Muscle of back (tissue), 11 donors: Measurements from ENCODE around the gene NR2F1-AS1. TPM values are rescaled to one million over a fixed set of nuclear protein-coding genes. Genes with fewer than 3 reads are reported as not detected.
"Not testable (repeated sequence)": the region's sequence is repeated elsewhere in the genome, so short reads cannot be mapped to it uniquely, and the experiment has no call there.

ENCODE experiments used
- DNase-seq, 3 donors: peaks; one replicate each; pipeline versions ENCODE4 v3.0.0 to v3.0.0-alpha.2; 2013
- polyA plus RNA-seq, 10 donors: library from polyadenylated mRNA; unstranded; fragments of 120-200 nt; gene quantifications; one replicate each; pipeline ENCODE4 v1.2.1, GENCODE V29; 2013; ENCODE audit not compliant: insufficient read length in 10 of 10

NR2F1-AS1 gene
- polyA plus RNA-seq, 10 donors: 2.4 to 7.4 (median 4.5) TPM

DNA sequence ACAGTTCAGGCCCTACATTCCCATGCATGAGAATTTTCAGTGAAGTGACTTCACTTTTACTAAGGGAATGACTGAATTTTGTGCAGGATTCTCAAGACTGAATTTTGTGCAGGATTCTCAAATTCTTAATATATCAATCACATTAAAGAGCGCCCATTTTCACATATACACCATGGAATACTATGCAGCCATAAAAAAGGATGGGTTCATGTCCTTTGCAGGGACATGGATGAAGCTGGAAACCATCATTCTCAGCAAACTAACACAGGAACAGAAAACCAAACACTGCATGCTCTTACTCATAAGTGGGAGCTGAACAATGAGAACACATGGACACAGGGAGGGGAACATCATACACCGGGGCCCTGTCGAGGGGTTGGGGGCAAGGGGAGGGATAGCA, 31.4 kb downstream of the NR2F1-AS1 start:
- DNase-seq: not testable (repeated sequence)

DNA sequence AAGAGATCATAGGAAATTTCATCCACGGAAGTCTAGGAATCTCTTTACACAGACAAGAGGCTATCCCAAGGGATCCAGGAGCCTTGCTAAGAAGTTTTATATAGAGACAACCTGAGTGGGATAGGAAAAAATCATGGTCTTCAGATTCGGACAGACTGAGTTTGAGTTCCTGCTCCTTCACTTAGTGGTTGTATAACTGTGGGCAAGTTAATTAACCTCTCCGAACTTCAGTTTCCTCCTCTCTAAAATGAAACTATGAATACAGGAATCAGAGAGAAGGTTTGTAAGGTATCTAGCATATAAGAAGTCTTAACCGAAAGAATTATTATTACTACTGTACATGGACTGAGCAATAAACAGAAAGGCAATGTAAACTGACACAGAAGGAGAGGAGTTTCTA, 35.1 kb downstream of the NR2F1-AS1 start:
- no peak for DNase-seq

DNA sequence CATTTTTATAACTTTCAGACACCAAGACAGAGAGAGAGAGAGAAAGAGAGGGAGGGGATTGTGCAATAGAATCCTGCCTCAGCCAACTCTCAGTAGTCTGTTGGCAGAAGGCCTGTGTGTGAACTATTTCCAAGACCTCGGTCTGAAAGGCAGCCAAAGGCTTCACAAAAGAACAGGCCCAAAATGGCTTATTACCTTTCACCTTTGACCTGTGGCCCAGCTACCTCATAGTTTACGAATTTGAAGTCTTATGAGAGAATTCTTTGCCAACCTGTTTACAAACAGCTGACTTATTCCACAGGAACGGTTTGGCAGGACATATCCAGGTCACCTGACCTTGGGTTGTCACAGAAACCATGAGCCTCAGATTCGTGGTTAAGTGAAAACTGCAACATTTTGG, 48.6 kb downstream of the NR2F1-AS1 start:
- DNase-seq: peak; percentile 82 to 93 (median 87)

DNA sequence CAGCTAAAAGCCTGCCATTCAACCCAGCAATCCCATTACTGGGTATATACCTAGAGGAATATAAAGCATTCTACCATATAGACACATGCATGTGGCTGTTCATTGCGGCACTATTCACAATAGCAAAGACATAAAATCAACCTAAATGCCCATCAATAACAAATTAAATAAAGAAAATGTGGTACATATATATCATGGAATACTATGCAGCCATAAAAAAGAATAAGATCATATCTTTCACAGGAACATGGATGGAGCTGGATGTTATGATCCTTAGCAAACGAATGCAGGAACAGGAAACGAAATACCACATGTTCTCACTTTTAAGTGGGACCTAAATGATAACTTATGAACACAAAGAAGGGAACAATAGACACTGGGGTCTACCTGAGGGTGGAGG, 59.2 kb downstream of the NR2F1-AS1 start:
- not testable (repeated sequence) for DNase-seq

DNA sequence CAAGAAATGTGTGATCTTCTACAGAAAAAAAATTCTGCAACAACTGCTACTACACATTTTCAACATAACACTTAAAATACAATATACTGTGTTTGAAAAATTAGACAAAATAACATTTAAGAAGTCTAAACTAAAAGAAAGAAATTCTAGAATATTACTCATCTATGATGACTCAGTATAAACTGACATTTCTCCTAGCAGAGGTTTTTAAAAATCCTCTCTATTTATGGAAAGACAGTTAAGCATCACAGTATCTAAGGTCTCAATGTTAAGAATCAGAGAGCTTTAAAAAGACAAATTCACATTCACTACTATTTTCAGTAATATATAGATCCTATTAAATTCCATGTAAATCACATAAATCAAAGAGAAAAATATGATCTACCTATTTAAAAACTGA, 61.3 kb downstream of the NR2F1-AS1 start:
- DNase-seq: no peak

DNA sequence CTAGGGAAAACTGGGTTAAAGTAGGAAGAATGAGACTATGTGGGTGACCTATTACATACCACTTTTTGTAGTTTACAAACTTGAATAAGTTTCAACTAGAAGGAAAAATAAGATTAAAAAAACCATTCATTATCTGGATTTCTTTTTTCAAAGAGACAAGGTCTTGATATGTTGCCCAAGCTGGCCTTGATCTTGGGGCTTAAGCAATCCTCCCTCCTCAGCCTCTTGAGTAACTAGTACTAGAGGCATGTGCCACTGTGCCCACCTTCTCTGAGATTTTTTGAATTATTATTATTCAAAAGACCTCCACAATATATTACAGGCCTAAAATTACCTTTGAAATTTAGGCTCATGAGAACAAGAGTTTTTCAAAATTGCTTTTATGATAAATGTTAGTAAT, 63.2 kb downstream of the NR2F1-AS1 start:
- DNase-seq: no peak

DNA sequence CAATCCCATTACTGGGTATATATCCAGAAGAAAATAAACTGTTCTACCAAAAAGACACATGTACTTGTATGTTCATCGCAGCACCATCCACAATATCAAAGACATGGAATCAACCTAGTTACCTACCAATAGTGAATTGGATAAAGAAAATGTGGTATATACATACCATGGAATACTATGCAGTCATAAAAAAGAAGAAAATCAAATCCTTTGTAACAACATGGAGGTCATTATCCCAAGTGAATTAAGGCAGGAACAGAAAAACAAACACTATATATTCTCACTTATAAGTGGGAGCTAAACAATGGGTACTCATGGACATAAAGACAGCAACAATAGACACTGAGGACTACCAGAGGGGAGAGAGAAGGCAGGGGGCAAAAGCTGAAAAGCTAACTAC, 67.7 kb downstream of the NR2F1-AS1 start:
- no peak for DNase-seq

DNA sequence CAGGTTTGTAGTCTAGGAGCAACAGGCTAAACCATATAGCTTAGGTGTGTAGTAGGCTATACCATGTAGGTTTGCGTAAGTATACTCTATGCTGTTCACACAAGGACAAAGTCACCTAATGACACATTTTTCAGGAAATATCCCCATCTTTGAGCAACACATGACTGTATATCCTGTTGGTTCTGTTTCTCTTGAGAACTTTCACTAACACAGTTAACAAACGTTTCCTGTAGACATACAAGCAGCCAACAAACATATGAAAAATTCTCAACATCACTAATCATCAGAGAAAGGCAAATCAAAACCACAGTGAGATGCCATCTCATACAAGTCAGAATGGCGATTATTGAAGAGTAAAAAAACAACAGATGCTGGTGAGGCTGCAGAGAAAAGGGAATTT, 68.2 kb downstream of the NR2F1-AS1 start:
- peak in 1 of 3 donors; percentile 66 for DNase-seq

DNA sequence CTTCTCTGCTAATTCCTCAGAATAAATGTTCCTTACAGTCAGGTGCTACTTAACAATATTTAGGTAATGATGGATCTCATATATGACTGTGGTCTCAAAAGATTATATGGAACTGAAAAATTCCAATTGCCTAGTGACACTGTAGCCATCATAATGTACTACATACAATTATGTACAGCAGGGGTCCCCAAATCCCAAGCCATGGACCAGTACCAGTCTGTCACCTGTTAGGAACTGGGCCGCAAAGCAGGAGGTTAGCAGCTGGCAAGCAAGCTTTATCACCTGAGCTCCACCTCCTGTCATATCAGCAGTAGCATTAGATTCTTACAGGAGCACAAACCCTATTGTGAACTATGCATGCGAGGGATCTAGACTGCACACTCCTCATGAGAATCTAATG, 69.6 kb downstream of the NR2F1-AS1 start:
- DNase-seq: no peak

DNA sequence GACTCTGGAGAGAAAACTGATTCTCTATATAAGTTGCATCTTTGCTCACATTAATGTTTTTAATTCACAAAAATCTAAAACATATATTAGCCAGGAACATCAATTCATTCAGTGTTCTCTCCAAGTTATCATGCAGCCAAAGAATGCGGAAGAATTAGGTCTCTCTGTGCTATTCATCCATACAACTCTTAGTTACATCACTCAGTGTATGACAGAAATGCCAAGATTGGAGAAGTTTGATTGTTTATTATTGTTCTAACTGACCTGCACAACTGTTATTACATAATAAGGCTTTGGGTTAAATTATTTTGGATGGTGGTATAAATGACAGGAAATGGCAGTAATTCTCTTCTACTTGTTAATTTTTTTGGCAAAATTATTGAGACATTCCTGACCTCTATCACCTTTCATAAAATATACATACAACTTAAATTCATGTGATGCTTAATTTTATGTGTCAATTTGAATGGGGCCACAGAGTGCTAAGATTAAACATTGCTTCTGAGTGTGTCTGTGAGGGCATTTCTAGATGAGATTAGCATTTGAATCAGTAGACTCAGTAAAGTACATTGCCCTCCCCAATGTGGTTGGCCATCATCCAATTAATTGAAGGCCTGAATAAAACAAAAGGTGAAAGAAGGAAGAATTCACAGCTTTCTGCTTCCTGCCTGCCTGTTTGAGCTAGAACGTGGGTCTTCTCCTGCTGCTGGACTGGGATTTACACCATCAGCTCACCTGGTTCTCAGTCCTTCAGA, 70.2 kb downstream of the NR2F1-AS1 start:
- no peak for DNase-seq

DNA sequence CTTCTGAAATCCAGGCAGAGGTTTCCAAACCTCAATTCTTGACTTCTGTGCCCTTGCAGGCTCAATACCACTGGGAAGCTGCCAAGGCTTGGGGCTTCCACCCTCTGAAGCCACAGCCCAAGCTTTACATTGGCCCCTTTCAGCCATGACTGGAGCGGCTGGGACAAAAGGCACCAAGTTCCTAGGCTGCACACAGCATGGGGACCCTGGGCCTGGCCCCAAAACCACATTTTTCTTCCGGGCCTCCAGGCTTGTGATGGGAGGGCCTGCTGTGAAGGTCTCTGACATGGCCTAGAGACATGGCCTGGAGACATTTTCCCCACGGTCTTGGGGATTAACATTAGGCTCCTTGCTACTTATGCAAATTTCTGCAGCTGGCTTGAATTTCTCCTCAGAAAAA, 75.5 kb downstream of the NR2F1-AS1 start:
- DNase-seq: not testable (repeated sequence)

DNA sequence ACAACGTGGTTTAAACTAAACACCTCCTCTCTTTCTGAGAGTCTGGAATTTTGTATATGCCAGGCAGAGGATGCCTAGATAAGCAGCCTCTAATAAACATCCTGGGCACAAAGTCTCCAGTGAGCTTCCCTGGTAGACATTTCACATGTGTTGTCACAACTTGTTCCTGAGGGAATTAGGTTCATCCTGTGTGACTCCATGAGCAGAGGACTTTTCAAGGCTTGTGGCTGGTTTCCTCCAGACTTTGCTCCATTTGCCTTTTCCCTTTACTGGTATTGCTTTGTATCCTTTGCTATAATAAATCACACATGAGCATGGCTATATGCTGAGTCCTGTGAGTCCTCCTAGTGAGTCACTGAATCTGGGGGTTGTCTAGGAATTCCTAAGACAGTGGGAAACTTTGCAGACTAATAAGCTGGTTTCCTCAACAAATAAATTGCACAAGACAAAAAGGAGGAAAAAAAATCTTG, 77.4 kb downstream of the NR2F1-AS1 start:
- peak in 1 of 3 donors; percentile 86 for DNase-seq

DNA sequence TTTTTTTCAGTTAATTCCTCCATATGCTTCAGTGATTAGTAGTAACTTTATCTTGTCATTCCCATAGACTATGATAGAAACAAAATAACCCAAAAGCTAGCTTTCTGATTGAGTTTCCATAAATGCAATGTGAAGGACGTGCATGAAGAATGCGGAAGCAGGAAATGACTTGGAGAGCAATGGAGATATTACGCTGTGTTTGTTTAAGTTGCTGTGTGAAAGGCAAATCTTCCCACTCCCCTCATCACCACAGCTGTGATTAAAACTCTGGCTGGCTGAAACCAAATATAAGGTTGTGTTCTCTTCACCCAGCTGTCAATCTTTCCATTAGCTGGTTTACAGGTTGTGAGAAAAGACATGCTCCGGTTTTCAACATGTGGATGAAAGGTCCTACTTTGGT, 83.9 kb downstream of the NR2F1-AS1 start:
- peak in 1 of 3 donors; percentile 18 for DNase-seq

DNA sequence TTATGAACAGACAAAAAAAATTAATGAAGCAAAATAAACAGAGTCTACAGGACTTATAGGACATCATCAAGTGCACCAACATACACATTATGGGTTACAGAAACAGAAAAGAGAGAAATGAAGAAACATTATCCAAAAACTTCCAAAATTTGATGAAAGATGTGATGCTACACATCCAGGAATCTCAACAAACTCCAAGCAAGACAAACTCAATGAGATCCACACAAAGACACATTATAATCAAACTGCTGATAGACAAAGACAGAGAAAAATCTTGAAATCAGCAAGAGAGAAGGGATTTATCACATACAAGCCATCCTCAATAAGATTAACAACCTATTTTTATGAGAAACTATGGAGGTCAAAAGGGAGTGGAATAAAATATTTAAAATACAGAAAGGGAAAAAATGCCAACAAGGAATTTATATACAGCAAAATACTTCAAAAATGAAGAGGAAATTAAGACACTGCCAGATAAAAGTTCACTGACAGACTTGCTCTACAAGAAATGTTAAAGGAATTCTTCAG, 101.0 kb downstream of the NR2F1-AS1 start:
- DNase-seq: no peak

DNA sequence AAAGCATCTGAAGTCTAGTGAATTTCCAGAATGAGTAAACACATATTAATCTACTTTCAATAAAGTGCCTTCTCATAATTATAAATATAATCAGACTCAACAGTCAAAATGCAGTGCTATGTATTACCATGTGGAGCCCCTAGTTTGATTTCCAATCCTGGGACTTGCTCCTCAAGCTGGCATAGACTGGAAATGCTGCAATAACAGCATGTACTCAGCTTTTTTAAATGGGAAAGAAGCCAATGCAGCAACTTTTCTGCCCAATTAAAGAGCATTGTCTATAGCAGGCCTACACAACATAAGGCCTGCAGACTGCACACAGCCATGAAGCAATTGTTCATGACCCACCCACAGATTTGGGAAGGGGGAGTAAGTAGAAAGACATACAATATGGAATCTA, 103.2 kb downstream of the NR2F1-AS1 start:
- DNase-seq: no peak

DNA sequence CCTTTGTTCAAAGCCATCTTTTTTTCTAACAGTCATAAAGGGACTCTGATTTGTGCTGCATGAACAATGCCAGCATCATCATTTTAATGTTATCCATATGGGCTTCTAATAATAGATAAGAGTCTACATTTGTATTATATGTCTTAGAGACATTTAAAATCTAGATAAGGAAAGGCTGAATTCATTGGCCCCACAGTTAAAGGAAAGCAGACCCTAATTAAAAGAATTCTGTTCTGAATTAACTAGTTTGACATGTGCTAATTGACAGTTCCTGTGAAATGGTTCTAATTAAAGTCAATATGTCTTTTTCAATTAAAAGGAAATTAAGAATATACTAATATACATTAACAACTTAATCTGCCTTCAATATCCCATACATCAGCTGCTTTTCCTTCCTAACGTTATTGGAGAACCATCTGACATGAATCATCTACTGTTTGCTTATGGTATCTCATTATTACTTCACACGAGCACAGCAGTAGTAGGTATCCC, 104.7 kb downstream of the NR2F1-AS1 start:
- DNase-seq: peak in 2 of 3 donors; percentile 3 to 19

DNA sequence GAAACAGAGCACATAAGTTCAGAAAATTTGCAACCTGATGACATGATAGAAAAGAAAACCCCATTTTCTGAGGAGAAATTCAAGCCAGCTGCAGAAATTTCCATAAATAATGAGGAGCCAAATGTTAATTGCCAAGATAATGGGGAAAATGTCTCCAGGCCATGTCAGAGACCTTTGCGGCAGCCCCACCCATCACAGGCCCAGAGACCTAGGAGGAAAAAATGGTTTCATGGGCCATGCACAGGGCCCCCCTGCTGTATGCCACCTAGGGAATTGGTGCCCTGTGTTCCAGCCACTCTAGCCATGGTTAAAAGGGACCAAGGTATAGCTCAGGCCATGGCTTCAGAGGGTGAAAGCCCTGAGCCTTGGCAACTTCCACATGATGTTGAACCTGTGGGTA, 118.1 kb downstream of the NR2F1-AS1 start:
- DNase-seq: no peak

DNA sequence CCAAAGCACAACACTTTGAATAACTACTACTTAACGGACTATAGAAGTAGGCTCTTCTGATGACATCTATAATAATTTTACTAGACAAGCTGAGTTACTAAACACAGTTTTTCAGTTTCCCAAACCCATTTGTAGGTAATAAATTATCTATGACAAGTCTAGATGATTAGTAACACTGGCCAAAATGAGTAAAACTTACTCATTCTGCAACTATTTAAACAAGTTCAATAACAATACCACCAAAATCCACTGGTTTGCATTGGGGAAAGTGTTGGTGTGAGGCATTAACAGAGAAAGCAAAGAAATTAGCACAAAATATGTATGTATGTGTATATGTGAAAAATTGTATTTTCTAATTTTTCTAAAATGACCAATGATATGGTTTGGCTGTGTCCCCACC, 119.3 kb downstream of the NR2F1-AS1 start:
- peak in 1 of 3 donors; percentile 7 for DNase-seq

DNA sequence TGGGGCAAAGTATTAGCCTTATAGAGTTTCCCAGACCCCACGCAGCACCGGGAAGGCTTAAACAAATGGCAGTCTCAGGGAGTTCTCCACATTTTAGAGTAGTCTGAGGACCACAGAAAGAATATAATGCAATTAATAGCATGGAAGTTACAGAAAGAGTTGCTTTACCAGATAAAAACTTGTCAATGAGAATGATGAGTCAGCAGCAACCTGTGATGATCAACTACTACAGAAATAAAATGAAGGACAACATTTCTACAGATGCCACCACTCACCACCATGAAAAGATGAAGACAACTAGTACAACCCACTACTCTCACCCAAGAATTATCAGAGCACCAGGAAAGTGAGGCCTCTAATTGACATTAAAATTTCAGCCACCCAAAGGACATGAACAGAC, 120.7 kb downstream of the NR2F1-AS1 start:
- DNase-seq: no peak

DNA sequence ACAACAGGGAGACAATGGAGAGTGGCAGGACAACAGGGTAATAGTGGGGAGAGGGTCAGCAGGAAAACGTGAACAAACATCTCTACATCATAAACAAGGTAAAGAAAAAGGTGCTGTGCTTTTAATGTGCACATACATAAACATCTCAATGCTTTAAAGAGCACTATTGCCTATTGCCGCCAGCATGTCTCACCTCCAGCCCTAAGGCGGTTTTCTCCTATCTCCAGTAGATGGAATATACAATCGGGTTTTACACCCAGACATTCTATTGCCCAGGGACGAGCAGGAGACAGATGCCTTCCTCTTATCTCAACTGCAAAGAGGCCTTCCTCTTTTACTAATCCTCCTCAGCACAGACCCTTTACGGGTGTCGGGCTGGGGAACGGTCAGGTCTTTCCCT, 124.2 kb downstream of the NR2F1-AS1 start:
- not testable (repeated sequence) for DNase-seq

DNA sequence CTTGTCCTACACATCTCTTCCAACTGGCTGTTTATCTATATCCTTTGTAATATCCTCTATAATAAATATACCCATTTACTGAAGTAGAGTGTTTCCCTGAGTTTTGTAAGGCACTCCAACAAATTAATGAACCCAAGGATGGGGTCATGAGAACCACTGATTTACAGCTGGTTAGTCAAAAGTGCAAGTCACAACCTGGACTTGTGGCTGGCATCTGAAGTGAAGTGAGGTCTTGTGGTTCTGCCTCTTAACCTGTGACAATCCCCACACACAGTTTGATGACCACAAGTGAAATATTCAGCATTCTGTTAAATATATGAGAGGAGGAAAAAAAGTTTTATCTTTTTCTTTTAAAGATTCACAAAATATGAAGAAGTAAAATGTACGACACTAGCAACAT, 126.1 kb downstream of the NR2F1-AS1 start:
- no peak for DNase-seq

DNA sequence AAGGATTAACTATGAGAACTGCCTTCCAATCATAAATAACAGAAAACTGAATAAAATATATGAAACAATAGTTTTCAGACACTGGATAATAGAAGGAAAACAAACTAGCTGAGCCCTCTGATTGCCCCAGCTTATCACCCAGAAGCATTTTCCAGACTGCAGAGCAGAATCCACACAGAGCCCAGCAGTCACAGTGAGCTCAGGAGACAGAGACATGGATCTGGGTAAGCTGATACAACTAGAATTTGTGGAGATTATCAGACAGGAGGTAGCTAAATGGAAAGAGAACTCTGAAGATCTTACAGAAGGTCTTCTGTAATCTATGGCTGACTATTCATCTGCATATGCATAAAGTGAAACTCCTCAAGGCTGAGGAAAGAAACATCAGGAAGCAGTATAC, 128.8 kb downstream of the NR2F1-AS1 start:
- DNase-seq: no peak

DNA sequence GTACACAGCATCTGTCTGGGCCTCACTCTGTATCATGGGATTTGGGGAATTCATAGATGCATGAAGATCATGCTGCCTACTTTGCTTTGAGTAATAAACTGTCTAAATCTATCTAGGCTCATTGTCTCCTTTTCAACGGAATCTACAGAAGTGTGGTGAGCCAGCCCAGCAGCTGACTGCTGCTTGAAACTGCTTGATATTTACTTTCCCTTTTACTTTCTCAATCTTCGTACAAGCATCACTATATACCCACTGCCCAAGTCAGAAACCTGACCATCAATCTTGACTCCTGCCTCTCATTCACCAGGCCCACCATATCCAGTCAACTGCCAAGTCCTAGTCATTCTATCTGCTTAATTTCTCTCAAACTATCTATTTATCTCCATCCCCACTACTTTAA, 142.9 kb downstream of the NR2F1-AS1 start:
- no peak for DNase-seq

DNA sequence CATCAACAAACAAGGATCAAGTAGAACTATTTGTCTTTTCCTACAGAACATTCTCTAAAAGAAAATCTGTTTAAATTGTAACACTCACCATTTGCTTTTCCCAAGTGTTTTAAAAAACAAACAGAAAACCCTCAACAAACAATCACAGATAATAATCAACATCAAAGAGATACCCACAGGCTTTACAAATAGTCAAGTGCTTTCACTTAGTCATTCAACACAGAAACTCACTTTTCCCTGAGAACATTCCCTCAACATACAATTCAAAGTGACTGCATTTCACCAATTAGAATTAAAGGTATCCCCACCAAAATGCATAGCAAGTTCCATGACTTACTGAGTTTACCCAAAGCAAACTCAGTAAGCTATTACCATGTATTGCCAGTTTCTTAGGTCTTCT, 144.9 kb downstream of the NR2F1-AS1 start:
- DNase-seq: no peak
